WTC11 (cell line): ENCODE measurements around the gene MMAB. TPM values are rescaled to one million over a fixed set of nuclear protein-coding genes. Genes with fewer than 3 reads are reported as not detected.

Experiments used
- ATAC-seq: fragments of 200-7000 bp; cut with Tn5 transposase; 2 replicates; pipeline ENCODE4 v1.10.0; 2021; ENCODE audit warnings: mild to moderate bottlenecking, moderate library complexity
- CTCF ChIA-PET: fragments of 300-600 bp; sonication (Branson Sonifier 250); formaldehyde crosslinking; loops from one replicate; lab custom pipeline; 2021; ENCODE audit warnings: antibody characterized with exemption; lab: Charles Lee
- POLR2A ChIA-PET: fragments of 350-600 bp; sonication (Branson Sonifier 250); formaldehyde crosslinking; loops from one replicate; lab custom pipeline; 2021; ENCODE audit warnings: antibody characterized with exemption; lab: Charles Lee
- DNase-seq: peaks from one replicate; pipeline ENCODE4 v3.0.0; 2021; ENCODE audit warnings: low spot score
- H3K27ac Mint-ChIP-seq: 2 replicates; pipeline ENCODE4 v1.8.0; 2021; ENCODE audit warnings: mixed read lengths
- H3K27me3 Mint-ChIP-seq: 2 replicates; pipeline ENCODE4 v1.8.0; 2021; ENCODE audit warnings: low read depth, mild to moderate bottlenecking, moderate library complexity, mixed read lengths
- H3K36me3 Mint-ChIP-seq: 2 replicates; pipeline ENCODE4 v1.8.0; 2021; ENCODE audit warnings: mixed read lengths
- H3K4me1 Mint-ChIP-seq: 2 replicates; pipeline ENCODE4 v1.8.0; 2022; ENCODE audit warnings: mixed read lengths
- H3K4me3 Mint-ChIP-seq: 2 replicates; pipeline ENCODE4 v1.8.0; 2021; ENCODE audit warnings: mild to moderate bottlenecking, moderate library complexity, mixed read lengths
- H3K9me3 Mint-ChIP-seq: 2 replicates; pipeline ENCODE4 v1.8.0; 2021; ENCODE audit warnings: mixed read lengths
- CBFB ChIP-seq: sonication (generic); formaldehyde crosslinking; IDR thresholded peaks from 2 replicates; pipeline ENCODE4 v1.8.1; 2022; ENCODE audit warnings: mild to moderate bottlenecking, low read depth, missing genetic modification reagents
- CREM ChIP-seq: sonication (generic); formaldehyde crosslinking; IDR thresholded peaks from 2 replicates; pipeline ENCODE4 v1.8.1; 2022; ENCODE audit warnings: mild to moderate bottlenecking, missing genetic modification reagents, moderate library complexity
- FOXJ3 ChIP-seq: sonication (generic); formaldehyde crosslinking; IDR thresholded peaks from 2 replicates; pipeline ENCODE4 v1.9.0; 2021; ENCODE audit warnings: missing genetic modification reagents, mild to moderate bottlenecking, borderline replicate concordance
- GTF2I ChIP-seq: fragments of 250-450 bp; sonication (Bioruptor Pico); conservative IDR thresholded peaks from 2 replicates; pipeline ENCODE4 v1.4.0; 2021; ENCODE audit warnings: mild to moderate bottlenecking
- MXD4 ChIP-seq: fragments of 250-450 bp; sonication (Bioruptor Pico); IDR thresholded peaks from 2 replicates; pipeline ENCODE4 v1.8.0; 2021; ENCODE audit warnings: mild to moderate bottlenecking, moderate library complexity, borderline replicate concordance
- NR2C2 ChIP-seq: sonication (generic); formaldehyde crosslinking; IDR thresholded peaks from 2 replicates; pipeline ENCODE4 v1.8.0; 2022; ENCODE audit warnings: mild to moderate bottlenecking, missing genetic modification reagents
- PRRX2 ChIP-seq: fragments of 250-450 bp; sonication (Bioruptor Pico); IDR thresholded peaks from 2 replicates; pipeline ENCODE4 v1.8.0; 2021; ENCODE audit warnings: mild to moderate bottlenecking
- TCF7 ChIP-seq: sonication (generic); formaldehyde crosslinking; IDR thresholded peaks from 2 replicates; pipeline ENCODE4 v1.8.0; 2022; ENCODE audit warnings: mild to moderate bottlenecking, low read depth, missing genetic modification reagents, moderate library complexity
- TP53 ChIP-seq: sonication (generic); formaldehyde crosslinking; IDR thresholded peaks from 2 replicates; pipeline ENCODE4 v1.8.1; 2023; ENCODE audit warnings: mild to moderate bottlenecking, missing genetic modification reagents
- ZNF396 ChIP-seq: fragments of 250-450 bp; sonication (Bioruptor Pico); IDR thresholded peaks from 2 replicates; pipeline ENCODE4 v1.8.0; 2021; ENCODE audit warnings: mild to moderate bottlenecking, moderate library complexity, borderline replicate concordance
- ZNF416 ChIP-seq: fragments of 250-450 bp; sonication (Bioruptor Pico); IDR thresholded peaks from 2 replicates; pipeline ENCODE4 v1.9.0; 2021; ENCODE audit warnings: mild to moderate bottlenecking, inconsistent platforms
- total RNA-seq: library from RNA; stranded (reverse); gene quantifications from 3 replicates; pipeline ENCODE4 v1.2.3, GENCODE V29; 2021
- TF ChIP-seq, protein P1 (sequence below): sonication (generic); formaldehyde crosslinking; IDR thresholded peaks from 2 replicates; pipeline ENCODE4 v1.8.0; 2023; ENCODE audit warnings: missing genetic modification reagents, mild to moderate bottlenecking, borderline replicate concordance
- TF ChIP-seq, protein P2 (sequence below): sonication (generic); formaldehyde crosslinking; IDR thresholded peaks from 2 replicates; pipeline ENCODE4 v1.8.1; 2022; ENCODE audit warnings: low read depth, mild to moderate bottlenecking, moderate library complexity, missing genetic modification reagents, borderline replicate concordance
- TF ChIP-seq, protein P3 (sequence below): sonication (generic); formaldehyde crosslinking; conservative IDR thresholded peaks from 2 replicates; pipeline ENCODE4 v1.8.1; 2022; ENCODE audit warnings: mild to moderate bottlenecking, missing genetic modification reagents
- TF ChIP-seq, protein P4 (sequence below): sonication (generic); formaldehyde crosslinking; IDR thresholded peaks from 2 replicates; pipeline ENCODE4 v1.8.1; 2022; ENCODE audit warnings: mild to moderate bottlenecking, missing genetic modification reagents, moderate library complexity, borderline replicate concordance
- TF ChIP-seq, protein P5 (sequence below): sonication (generic); formaldehyde crosslinking; IDR thresholded peaks from 2 replicates; pipeline ENCODE4 v1.8.0; 2022; ENCODE audit warnings: mild to moderate bottlenecking, missing genetic modification reagents
- TF ChIP-seq, protein P6 (sequence below): sonication (generic); formaldehyde crosslinking; IDR thresholded peaks from 2 replicates; pipeline ENCODE4 v1.8.1; 2022; ENCODE audit warnings: low read depth, missing genetic modification reagents, borderline replicate concordance

Gene MMAB
- total RNA-seq, 1 experiment from 2014 or later: 22.0 TPM

DNA sequence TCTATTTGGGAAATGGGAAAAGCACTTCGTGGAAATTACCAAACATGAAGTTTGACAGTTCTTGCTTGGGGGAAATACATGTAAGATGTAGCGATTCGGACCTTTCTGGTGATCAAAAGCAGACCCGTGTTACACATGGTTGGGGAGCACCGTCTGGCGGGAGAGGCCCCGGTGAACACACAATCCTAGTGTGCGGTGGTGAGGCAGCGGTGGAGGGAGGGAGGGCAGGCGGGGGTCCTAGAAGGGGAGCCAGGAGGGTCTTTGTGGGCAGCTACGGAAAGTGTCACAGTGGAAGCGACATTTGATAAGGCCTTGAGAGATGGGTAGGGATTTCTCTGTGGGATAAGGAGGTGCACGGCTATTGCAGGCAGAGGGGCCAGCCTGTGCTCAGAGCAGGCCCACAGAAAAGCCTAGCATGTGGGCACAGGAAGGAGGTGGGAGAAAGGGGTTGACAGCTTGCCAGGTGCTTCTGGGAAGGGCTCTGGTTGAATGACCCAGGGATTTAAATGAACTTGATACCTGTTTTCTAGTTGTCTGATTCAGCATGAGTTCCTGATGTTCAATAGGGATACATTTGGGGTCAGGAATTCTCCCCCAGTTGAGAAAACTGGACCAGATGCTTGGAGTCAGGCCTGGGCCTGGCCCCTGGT lies 7.5 kb upstream of the MMAB start:
- POLR2A ChIA-PET: no interaction called here
- Mint-ChIP-seq H3K9me3 (no peaks in the 10 kb centered on the region), H3K27ac (no peak overlapping the region; the same call in 1 of the 2 replicates), H3K27me3 (no peaks in the 10 kb centered on the region), H3K4me3 (no peak overlapping the region), H3K36me3 (peaks cover 50% of the 10 kb centered on the region), H3K4me1 (no peaks in the 10 kb centered on the region)
- TF ChIP-seq, protein P1, sequence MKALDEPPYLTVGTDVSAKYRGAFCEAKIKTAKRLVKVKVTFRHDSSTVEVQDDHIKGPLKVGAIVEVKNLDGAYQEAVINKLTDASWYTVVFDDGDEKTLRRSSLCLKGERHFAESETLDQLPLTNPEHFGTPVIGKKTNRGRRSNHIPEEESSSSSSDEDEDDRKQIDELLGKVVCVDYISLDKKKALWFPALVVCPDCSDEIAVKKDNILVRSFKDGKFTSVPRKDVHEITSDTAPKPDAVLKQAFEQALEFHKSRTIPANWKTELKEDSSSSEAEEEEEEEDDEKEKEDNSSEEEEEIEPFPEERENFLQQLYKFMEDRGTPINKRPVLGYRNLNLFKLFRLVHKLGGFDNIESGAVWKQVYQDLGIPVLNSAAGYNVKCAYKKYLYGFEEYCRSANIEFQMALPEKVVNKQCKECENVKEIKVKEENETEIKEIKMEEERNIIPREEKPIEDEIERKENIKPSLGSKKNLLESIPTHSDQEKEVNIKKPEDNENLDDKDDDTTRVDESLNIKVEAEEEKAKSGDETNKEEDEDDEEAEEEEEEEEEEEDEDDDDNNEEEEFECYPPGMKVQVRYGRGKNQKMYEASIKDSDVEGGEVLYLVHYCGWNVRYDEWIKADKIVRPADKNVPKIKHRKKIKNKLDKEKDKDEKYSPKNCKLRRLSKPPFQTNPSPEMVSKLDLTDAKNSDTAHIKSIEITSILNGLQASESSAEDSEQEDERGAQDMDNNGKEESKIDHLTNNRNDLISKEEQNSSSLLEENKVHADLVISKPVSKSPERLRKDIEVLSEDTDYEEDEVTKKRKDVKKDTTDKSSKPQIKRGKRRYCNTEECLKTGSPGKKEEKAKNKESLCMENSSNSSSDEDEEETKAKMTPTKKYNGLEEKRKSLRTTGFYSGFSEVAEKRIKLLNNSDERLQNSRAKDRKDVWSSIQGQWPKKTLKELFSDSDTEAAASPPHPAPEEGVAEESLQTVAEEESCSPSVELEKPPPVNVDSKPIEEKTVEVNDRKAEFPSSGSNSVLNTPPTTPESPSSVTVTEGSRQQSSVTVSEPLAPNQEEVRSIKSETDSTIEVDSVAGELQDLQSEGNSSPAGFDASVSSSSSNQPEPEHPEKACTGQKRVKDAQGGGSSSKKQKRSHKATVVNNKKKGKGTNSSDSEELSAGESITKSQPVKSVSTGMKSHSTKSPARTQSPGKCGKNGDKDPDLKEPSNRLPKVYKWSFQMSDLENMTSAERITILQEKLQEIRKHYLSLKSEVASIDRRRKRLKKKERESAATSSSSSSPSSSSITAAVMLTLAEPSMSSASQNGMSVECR: no peak
- no peak for TF ChIP-seq CREM
- TF ChIP-seq TCF7 (CRISPR knock-in tag): no peak
- TF ChIP-seq, protein P2, sequence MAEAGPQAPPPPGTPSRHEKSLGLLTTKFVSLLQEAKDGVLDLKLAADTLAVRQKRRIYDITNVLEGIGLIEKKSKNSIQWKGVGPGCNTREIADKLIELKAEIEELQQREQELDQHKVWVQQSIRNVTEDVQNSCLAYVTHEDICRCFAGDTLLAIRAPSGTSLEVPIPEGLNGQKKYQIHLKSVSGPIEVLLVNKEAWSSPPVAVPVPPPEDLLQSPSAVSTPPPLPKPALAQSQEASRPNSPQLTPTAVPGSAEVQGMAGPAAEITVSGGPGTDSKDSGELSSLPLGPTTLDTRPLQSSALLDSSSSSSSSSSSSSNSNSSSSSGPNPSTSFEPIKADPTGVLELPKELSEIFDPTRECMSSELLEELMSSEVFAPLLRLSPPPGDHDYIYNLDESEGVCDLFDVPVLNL: no peak
- no peak for TF ChIP-seq ZNF416 (CRISPR knock-in tag)
- no peak for TF ChIP-seq MXD4 (CRISPR knock-in tag)
- TF ChIP-seq, protein P3, sequence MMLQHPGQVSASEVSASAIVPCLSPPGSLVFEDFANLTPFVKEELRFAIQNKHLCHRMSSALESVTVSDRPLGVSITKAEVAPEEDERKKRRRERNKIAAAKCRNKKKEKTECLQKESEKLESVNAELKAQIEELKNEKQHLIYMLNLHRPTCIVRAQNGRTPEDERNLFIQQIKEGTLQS (CRISPR knock-in tag): no peak
- TF ChIP-seq, protein P4, sequence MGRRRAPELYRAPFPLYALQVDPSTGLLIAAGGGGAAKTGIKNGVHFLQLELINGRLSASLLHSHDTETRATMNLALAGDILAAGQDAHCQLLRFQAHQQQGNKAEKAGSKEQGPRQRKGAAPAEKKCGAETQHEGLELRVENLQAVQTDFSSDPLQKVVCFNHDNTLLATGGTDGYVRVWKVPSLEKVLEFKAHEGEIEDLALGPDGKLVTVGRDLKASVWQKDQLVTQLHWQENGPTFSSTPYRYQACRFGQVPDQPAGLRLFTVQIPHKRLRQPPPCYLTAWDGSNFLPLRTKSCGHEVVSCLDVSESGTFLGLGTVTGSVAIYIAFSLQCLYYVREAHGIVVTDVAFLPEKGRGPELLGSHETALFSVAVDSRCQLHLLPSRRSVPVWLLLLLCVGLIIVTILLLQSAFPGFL: no peak
- no peak for TF ChIP-seq FOXJ3 (CRISPR knock-in tag)
- TF ChIP-seq GTF2I: no peak
- TF ChIP-seq PRRX2 (CRISPR knock-in tag): no peak
- TF ChIP-seq, protein P5, sequence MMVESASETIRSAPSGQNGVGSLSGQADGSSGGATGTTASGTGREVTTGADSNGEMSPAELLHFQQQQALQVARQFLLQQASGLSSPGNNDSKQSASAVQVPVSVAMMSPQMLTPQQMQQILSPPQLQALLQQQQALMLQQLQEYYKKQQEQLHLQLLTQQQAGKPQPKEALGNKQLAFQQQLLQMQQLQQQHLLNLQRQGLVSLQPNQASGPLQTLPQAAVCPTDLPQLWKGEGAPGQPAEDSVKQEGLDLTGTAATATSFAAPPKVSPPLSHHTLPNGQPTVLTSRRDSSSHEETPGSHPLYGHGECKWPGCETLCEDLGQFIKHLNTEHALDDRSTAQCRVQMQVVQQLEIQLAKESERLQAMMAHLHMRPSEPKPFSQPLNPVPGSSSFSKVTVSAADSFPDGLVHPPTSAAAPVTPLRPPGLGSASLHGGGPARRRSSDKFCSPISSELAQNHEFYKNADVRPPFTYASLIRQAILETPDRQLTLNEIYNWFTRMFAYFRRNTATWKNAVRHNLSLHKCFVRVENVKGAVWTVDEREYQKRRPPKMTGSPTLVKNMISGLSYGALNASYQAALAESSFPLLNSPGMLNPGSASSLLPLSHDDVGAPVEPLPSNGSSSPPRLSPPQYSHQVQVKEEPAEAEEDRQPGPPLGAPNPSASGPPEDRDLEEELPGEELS (CRISPR knock-in tag): no peak
- TF ChIP-seq, protein P6, sequence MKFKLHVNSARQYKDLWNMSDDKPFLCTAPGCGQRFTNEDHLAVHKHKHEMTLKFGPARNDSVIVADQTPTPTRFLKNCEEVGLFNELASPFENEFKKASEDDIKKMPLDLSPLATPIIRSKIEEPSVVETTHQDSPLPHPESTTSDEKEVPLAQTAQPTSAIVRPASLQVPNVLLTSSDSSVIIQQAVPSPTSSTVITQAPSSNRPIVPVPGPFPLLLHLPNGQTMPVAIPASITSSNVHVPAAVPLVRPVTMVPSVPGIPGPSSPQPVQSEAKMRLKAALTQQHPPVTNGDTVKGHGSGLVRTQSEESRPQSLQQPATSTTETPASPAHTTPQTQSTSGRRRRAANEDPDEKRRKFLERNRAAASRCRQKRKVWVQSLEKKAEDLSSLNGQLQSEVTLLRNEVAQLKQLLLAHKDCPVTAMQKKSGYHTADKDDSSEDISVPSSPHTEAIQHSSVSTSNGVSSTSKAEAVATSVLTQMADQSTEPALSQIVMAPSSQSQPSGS (CRISPR knock-in tag): no peak
- no peak for ATAC-seq
- DNase-seq: no peak
- CTCF ChIA-PET: no interaction called here

DNA sequence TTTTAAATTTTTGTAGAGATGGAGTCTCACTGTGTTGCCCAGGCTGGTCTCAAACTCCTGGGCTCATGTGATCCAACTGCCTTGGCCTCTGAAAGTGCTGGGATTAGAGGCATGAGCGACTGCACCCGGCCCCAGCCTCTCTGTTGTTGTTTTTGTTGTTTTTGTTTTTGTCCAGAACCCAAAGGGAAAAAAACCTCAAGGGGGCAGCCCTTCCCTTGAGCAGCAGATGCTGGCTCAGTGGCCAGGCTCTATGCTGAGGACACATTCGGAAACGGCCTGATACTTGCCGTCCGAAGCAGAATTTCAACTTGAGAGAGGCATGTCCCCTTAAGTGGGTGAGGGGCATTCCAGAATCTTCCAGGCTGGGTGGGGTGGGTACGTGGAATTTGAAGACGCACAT lies 7.0 kb upstream of the MMAB start:
- ATAC-seq: no peak
- Mint-ChIP-seq H3K36me3 (peaks cover 50% of the 10 kb centered on the region), H3K9me3 (no peaks in the 10 kb centered on the region), H3K4me1 (no peaks in the 10 kb centered on the region), H3K27ac (no peak overlapping the region), H3K4me3 (no peak overlapping the region), H3K27me3 (no peaks in the 10 kb centered on the region)
- CTCF ChIA-PET: no interaction called here
- TF ChIP-seq CBFB (CRISPR knock-in tag) (no peak), TP53 (CRISPR knock-in tag) (no peak), ZNF396 (no peak), NR2C2 (CRISPR knock-in tag) (no peak)
- TF ChIP-seq, protein P5 (CRISPR knock-in tag): no peak
- DNase-seq: no peak
- POLR2A ChIA-PET: no interaction called here
